GM12878 (cell line): ENCODE data around the gene MAP2K2. TPM values are rescaled to one million over a fixed set of nuclear protein-coding genes. Genes with fewer than 3 reads are reported as not detected.

Source experiments
- ATAC-seq: fragments of 200-7000 bp; cut with Tn5 transposase; 3 replicates; pipeline ENCODE4 v1.9.1; 2020; ENCODE audit warnings: mild to moderate bottlenecking, moderate library complexity
- BruUV-seq: library from RNA; stranded (reverse); fragments of 400-500 nt; replicated peaks from 2 replicates; lab custom pipeline; 2021; lab: Mats Ljungman, UMichigan
- CTCF ChIA-PET: fragments of 300-600 bp; sonication (Branson Sonifier 250); formaldehyde crosslinking; extraction: SDS; loops from one replicate; lab custom pipeline; 2021; ENCODE audit warnings: inconsistent platforms; lab: Yijun Ruan, JAX
- POLR2A ChIA-PET: fragments of 350-600 bp; formaldehyde crosslinking; extraction: SDS; loops from one replicate; lab custom pipeline; 2021; ENCODE audit warnings: inconsistent platforms; lab: Charles Lee
- RAD21 ChIA-PET: fragments of 300-600 bp; sonication (Branson Sonifier 250); formaldehyde crosslinking; loops from one replicate; lab custom pipeline; 2023; ENCODE audit warnings: antibody characterized with exemption; ENCODE audit not compliant: unreplicated experiment; lab: Charles Lee
- SMC1A ChIA-PET: fragments of 300-600 bp; sonication (Branson Sonifier 250); formaldehyde crosslinking; loops from one replicate; lab custom pipeline; 2023; ENCODE audit not compliant: unreplicated experiment, uncharacterized antibody; lab: Charles Lee
- DNase-seq: peaks from one replicate; pipeline ENCODE4 v3.0.0-alpha.2; 2011; ENCODE audit warnings: low read depth, low spot score
- FAIRE-seq: peaks from 3 replicates; lab custom pipeline; 2011; peaks lifted over from hg19 to GRCh38; lab: Jason Lieb, UNC
- H2AFZ ChIP-seq: 2 replicates; pipeline ENCODE4 v1.6.0; 2011; ENCODE audit warnings: low read depth, low read length, control low read depth; ENCODE audit not compliant: control insufficient read depth
- H3K27ac ChIP-seq: 2 replicates; pipeline ENCODE4 v1.5.1; 2011; ENCODE audit warnings: control low read depth; ENCODE audit not compliant: control insufficient read depth, insufficient read depth
- H3K27me3 ChIP-seq, 2 experiments: replicated peaks in 1 of 2; 2 replicates each; pipeline versions ENCODE4 v1.6.0 to v1.6.1; 2011; ENCODE audit warnings: low read length in 1 of 2; ENCODE audit not compliant: control insufficient read depth in 2 of 2, insufficient read depth in 2 of 2
- H3K36me3 ChIP-seq, 2 experiments: 2 replicates each; pipeline ENCODE4 v1.5.1; 2011; ENCODE audit warnings: low read length in 1 of 2; ENCODE audit not compliant: control insufficient read depth in 2 of 2, insufficient read depth in 2 of 2
- H3K4me1 ChIP-seq: 2 replicates; pipeline ENCODE4 v1.6.1; 2011; ENCODE audit warnings: mild to moderate bottlenecking, low read length, moderate library complexity, mixed read lengths; ENCODE audit not compliant: control insufficient read depth, insufficient read depth
- H3K4me2 ChIP-seq: 2 replicates; pipeline ENCODE4 v1.6.0; 2011; ENCODE audit warnings: control low read depth; ENCODE audit not compliant: control insufficient read depth, insufficient read depth
- H3K4me3 ChIP-seq: fragments of 200-600 bp; sonication (generic); 2 replicates; pipeline ENCODE4 v1.5.1; 2016
- H3K79me2 ChIP-seq: 2 replicates; pipeline ENCODE4 v1.6.0; 2011; ENCODE audit warnings: low read length; ENCODE audit not compliant: control insufficient read depth, insufficient read depth
- H3K9ac ChIP-seq: 2 replicates; pipeline ENCODE4 v1.8.0; 2011; ENCODE audit warnings: low read length, control low read depth, mixed read lengths; ENCODE audit not compliant: control insufficient read depth, insufficient read depth
- H3K9me3 ChIP-seq: replicated peaks from 3 replicates; pipeline ENCODE4 v1.5.1; 2011; ENCODE audit warnings: mild to moderate bottlenecking, low read length; ENCODE audit not compliant: control insufficient read depth, insufficient read depth
- H4K20me1 ChIP-seq: 2 replicates; pipeline ENCODE4 v1.6.0; 2011; ENCODE audit not compliant: control insufficient read depth, insufficient read depth
- ATF3 ChIP-seq: IDR thresholded peaks from 2 replicates; pipeline ENCODE4 v1.6.1; 2011; ENCODE audit warnings: low read depth, mild to moderate bottlenecking, low read length, moderate library complexity, borderline replicate concordance; ENCODE audit errors: extremely low read depth
- POLR2A ChIP-seq: IDR thresholded peaks from 2 replicates; pipeline ENCODE4 v1.6.1; 2011; ENCODE audit warnings: low read depth, mild to moderate bottlenecking, low read length
- WGBS: methylation state at CpG from one replicate; pipeline ENCODE4 v1.1.6; 2016; ENCODE audit warnings: low lambda C conversion rate; ENCODE audit not compliant: insufficient replicate concordance, insufficient coverage; ENCODE audit errors: missing lambda C conversion rate; 5-methylcytosine and 5-hydroxymethylcytosine counted together
- in situ Hi-C: fragments of 300-500 bp; cut with MboI; formaldehyde crosslinking; loops from 9 replicates; pipeline ENCODE4 v1.14.3; 2018; ENCODE audit warnings: mixed read lengths
- intact Hi-C: fragments of 100-400 bp; cut with micrococcal nuclease; formaldehyde crosslinking; loops from one replicate; pipeline ENCODE4 v1.14.2; 2022; ENCODE audit not compliant: unreplicated experiment
- polyA plus RNA-seq, 11 experiments: library from polyadenylated mRNA; depleted of rRNA in 4 of 11; unstranded in 6 of 11; stranded (reverse) in 5 of 11; fragments of >200 nt; fragmentation: Nextera tagmentation in 4 of 11; fragmentation: Illumina TruSeq in 1 of 11; extraction: Ambion mirVana in 4 of 11; extraction: Trizol in 1 of 11; gene quantifications; 1 replicate in 1 of 11; 2 replicates in 10 of 11; pipeline versions ENCODE4 v1.2.1 to v1.2.3, GENCODE V29; 2011 to 2016; ENCODE audit warnings: inconsistent platforms in 2 of 11, missing spikeins in 2 of 11, low read depth in 1 of 11
- small RNA-seq: library from RNA; depleted of rRNA; stranded (forward); fragments of <200 nt; gene quantifications from one replicate; pipeline ENCODE3, GENCODE V24; 2014
- total RNA-seq, 4 experiments: library from RNA; depleted of rRNA in 3 of 4; stranded (reverse); fragments of >200 nt in 3 of 4; fragmentation: Illumina TruSeq in 1 of 4; extraction: Trizol in 1 of 4; gene quantifications; 2 replicates each; pipeline versions ENCODE4 v1.2.1 to v1.2.3, GENCODE V29; 2013 to 2021

Gene MAP2K2
- total and polyA plus RNA-seq, 10 of the 15 experiments (the other 5 are each of a cell fraction or from before 2014, with no cell fraction given) = 1.00 to 210 (median 53.5) TPM

- CTCF ChIA-PET = no interaction called here
- Histone ChIP-seq H3K79me2 (no peaks in the 10 kb centered on the region), H2AFZ (no peak overlapping the region), H3K27me3 (no peaks in the 10 kb centered on the region), H3K4me1 (no peaks in the 10 kb centered on the region), H4K20me1 (no peaks in the 10 kb centered on the region), H3K4me2 (no peak overlapping the region), H3K4me3 (no peak overlapping the region), H3K27ac (no peak overlapping the region), H3K9ac (no peak overlapping the region), H3K36me3 (peaks cover 4 to 10% of the 10 kb centered on the region in 2 experiments; a peak in 3 of 4 replicates), H3K9me3 (no peaks in the 10 kb centered on the region; the same call in 2 of the 3 replicates)
- 86% methylated on average over 14 of the region's 14 CpGs for WGBS
- SMC1A ChIA-PET = no interaction called here
- intact Hi-C loops (no loop called here), in situ Hi-C loops (no loop called here)
- POLR2A ChIA-PET = no interaction called here
- ATAC-seq (no peak; the same call in 2 of the 3 replicates), DNase-seq (no peak), FAIRE-seq (no peak)
- BruUV-seq = no TSS peak
- no peak for TF ChIP-seq ATF3
- peak; percentile 31 for TF ChIP-seq POLR2A
- RAD21 ChIA-PET = no interaction called here
Measured at GRCh38 chr19:4042064-4042730, 81.7 kb downstream of the MAP2K2 start.

Small RNA genes within 50 kb of the gene (small RNA-seq; reads per million reads assigned to genes)
- gene RF00017 = not detected

Other genes starting within 250 kb of the MAP2K2 start
Only the 7 nearest of the 16 such genes appear.
- gene PIAS4, start 116.4 kb downstream of the MAP2K2 start, total RNA-seq (2014; rRNA removed) = 17.8 and 22.0 TPM in 2 replicates
- gene PIAS4, start 116.4 kb downstream of the MAP2K2 start, total RNA-seq (2014; rRNA removed; fragmentation: Illumina TruSeq; extraction: Trizol) = 5.7 and 10.6 TPM in 2 replicates
- gene PIAS4, start 116.4 kb downstream of the MAP2K2 start, total RNA-seq (2021) = 23.2 and 25.1 TPM in 2 replicates
- gene PIAS4, start 116.4 kb downstream of the MAP2K2 start, polyA plus RNA-seq (2011; rRNA removed) = 2.7 and 7.7 TPM in 2 replicates
- gene PIAS4, start 116.4 kb downstream of the MAP2K2 start, polyA plus RNA-seq (2014; fragmentation: Illumina TruSeq; extraction: Trizol) = 5.4 and 9.6 TPM in 2 replicates
- under 1 TPM; 0.13 to 0.40 TPM for gene PIAS4, start 116.4 kb downstream of the MAP2K2 start, polyA plus RNA-seq (2014; fragmentation: Nextera tagmentation; extraction: Ambion mirVana)
- 17.9 and 23.1 TPM in 2 replicates for gene PIAS4, start 116.4 kb downstream of the MAP2K2 start, polyA plus RNA-seq (2014; rRNA removed)
- 10 to 100 TPM; 12.0 to 13.5 TPM for gene PIAS4, start 116.4 kb downstream of the MAP2K2 start, polyA plus RNA-seq (2016; fragmentation: Nextera tagmentation; extraction: Ambion mirVana)
- 10.6 and 15.9 TPM in 2 replicates for gene ZBTB7A, start 57.2 kb downstream of the MAP2K2 start, total RNA-seq (2014; rRNA removed)
- gene ZBTB7A, start 57.2 kb downstream of the MAP2K2 start, total RNA-seq (2014; rRNA removed; fragmentation: Illumina TruSeq; extraction: Trizol) = 3.2 TPM in 2 replicates
- gene ZBTB7A, start 57.2 kb downstream of the MAP2K2 start, total RNA-seq (2021) = 40.0 and 42.4 TPM in 2 replicates
- 0.84 and 2.5 TPM in 2 replicates for gene ZBTB7A, start 57.2 kb downstream of the MAP2K2 start, polyA plus RNA-seq (2011; rRNA removed)
- gene ZBTB7A, start 57.2 kb downstream of the MAP2K2 start, polyA plus RNA-seq (2014; fragmentation: Illumina TruSeq; extraction: Trizol) = 4.1 and 5.9 TPM in 2 replicates
- under 1 TPM; 0.26 to 0.73 TPM for gene ZBTB7A, start 57.2 kb downstream of the MAP2K2 start, polyA plus RNA-seq (2014; fragmentation: Nextera tagmentation; extraction: Ambion mirVana)
- gene ZBTB7A, start 57.2 kb downstream of the MAP2K2 start, polyA plus RNA-seq (2014; rRNA removed) = 16.2 and 22.2 TPM in 2 replicates
- gene ZBTB7A, start 57.2 kb downstream of the MAP2K2 start, polyA plus RNA-seq (2016; fragmentation: Nextera tagmentation; extraction: Ambion mirVana) = 10 to 100 TPM in 1 of 2 experiments, 1 to 10 TPM in 1; 2.0 to 10.1 TPM
- gene CREB3L3, start 29.5 kb upstream of the MAP2K2 start, total RNA-seq (2014; rRNA removed) = not detected in 2 replicates
- gene CREB3L3, start 29.5 kb upstream of the MAP2K2 start, total RNA-seq (2014; rRNA removed; fragmentation: Illumina TruSeq; extraction: Trizol) = not detected in 2 replicates
- gene CREB3L3, start 29.5 kb upstream of the MAP2K2 start, total RNA-seq (2021) = not detected in 2 replicates
- gene CREB3L3, start 29.5 kb upstream of the MAP2K2 start, polyA plus RNA-seq (2011; rRNA removed) = 0.22 and 0.46 TPM in 2 replicates
- gene CREB3L3, start 29.5 kb upstream of the MAP2K2 start, polyA plus RNA-seq (2014; fragmentation: Illumina TruSeq; extraction: Trizol) = 0.03 TPM in 1 of 2 replicates, not detected in the other
- gene CREB3L3, start 29.5 kb upstream of the MAP2K2 start, polyA plus RNA-seq (2014; fragmentation: Nextera tagmentation; extraction: Ambion mirVana) = not detected
- gene CREB3L3, start 29.5 kb upstream of the MAP2K2 start, polyA plus RNA-seq (2014; rRNA removed) = not detected in 2 replicates
- under 1 TPM in 1 of 2 experiments, not detected in 1; 0.07 TPM for gene CREB3L3, start 29.5 kb upstream of the MAP2K2 start, polyA plus RNA-seq (2016; fragmentation: Nextera tagmentation; extraction: Ambion mirVana)
- gene SIRT6, start 58.4 kb upstream of the MAP2K2 start, total RNA-seq (2014; rRNA removed) = 25.6 and 26.0 TPM in 2 replicates
- 8.3 and 8.7 TPM in 2 replicates for gene SIRT6, start 58.4 kb upstream of the MAP2K2 start, total RNA-seq (2014; rRNA removed; fragmentation: Illumina TruSeq; extraction: Trizol)
- gene SIRT6, start 58.4 kb upstream of the MAP2K2 start, total RNA-seq (2021) = 36.3 and 39.5 TPM in 2 replicates
- gene SIRT6, start 58.4 kb upstream of the MAP2K2 start, polyA plus RNA-seq (2011; rRNA removed) = 10.0 and 22.4 TPM in 2 replicates
- gene SIRT6, start 58.4 kb upstream of the MAP2K2 start, polyA plus RNA-seq (2014; fragmentation: Illumina TruSeq; extraction: Trizol) = 0.60 and 6.7 TPM in 2 replicates
- gene SIRT6, start 58.4 kb upstream of the MAP2K2 start, polyA plus RNA-seq (2014; fragmentation: Nextera tagmentation; extraction: Ambion mirVana) = 1 to 10 TPM; 1.3 to 1.5 TPM
- 49.6 and 60.3 TPM in 2 replicates for gene SIRT6, start 58.4 kb upstream of the MAP2K2 start, polyA plus RNA-seq (2014; rRNA removed)
- 10 to 100 TPM; 29.4 to 29.8 TPM for gene SIRT6, start 58.4 kb upstream of the MAP2K2 start, polyA plus RNA-seq (2016; fragmentation: Nextera tagmentation; extraction: Ambion mirVana)
- 0.49 and 0.51 TPM in 2 replicates for gene ANKRD24, start 58.6 kb upstream of the MAP2K2 start, total RNA-seq (2014; rRNA removed)
- gene ANKRD24, start 58.6 kb upstream of the MAP2K2 start, total RNA-seq (2014; rRNA removed; fragmentation: Illumina TruSeq; extraction: Trizol) = 0.23 and 0.27 TPM in 2 replicates
- gene ANKRD24, start 58.6 kb upstream of the MAP2K2 start, total RNA-seq (2021) = 0.51 and 0.59 TPM in 2 replicates
- 0.43 TPM in 2 replicates for gene ANKRD24, start 58.6 kb upstream of the MAP2K2 start, polyA plus RNA-seq (2011; rRNA removed)
- 0.12 and 0.14 TPM in 2 replicates for gene ANKRD24, start 58.6 kb upstream of the MAP2K2 start, polyA plus RNA-seq (2014; fragmentation: Illumina TruSeq; extraction: Trizol)
- under 1 TPM in 1 of 2 experiments, not detected in 1; 0.02 TPM for gene ANKRD24, start 58.6 kb upstream of the MAP2K2 start, polyA plus RNA-seq (2014; fragmentation: Nextera tagmentation; extraction: Ambion mirVana)
- gene ANKRD24, start 58.6 kb upstream of the MAP2K2 start, polyA plus RNA-seq (2014; rRNA removed) = 0.42 and 0.47 TPM in 2 replicates
- under 1 TPM; 0.31 to 0.35 TPM for gene ANKRD24, start 58.6 kb upstream of the MAP2K2 start, polyA plus RNA-seq (2016; fragmentation: Nextera tagmentation; extraction: Ambion mirVana)
- gene EBI3, start 105.4 kb upstream of the MAP2K2 start, total RNA-seq (2014; rRNA removed) = 137 and 149 TPM in 2 replicates
- 61.0 and 68.2 TPM in 2 replicates for gene EBI3, start 105.4 kb upstream of the MAP2K2 start, total RNA-seq (2014; rRNA removed; fragmentation: Illumina TruSeq; extraction: Trizol)
- 224 and 232 TPM in 2 replicates for gene EBI3, start 105.4 kb upstream of the MAP2K2 start, total RNA-seq (2021)
- 140 and 276 TPM in 2 replicates for gene EBI3, start 105.4 kb upstream of the MAP2K2 start, polyA plus RNA-seq (2011; rRNA removed)
- gene EBI3, start 105.4 kb upstream of the MAP2K2 start, polyA plus RNA-seq (2014; fragmentation: Illumina TruSeq; extraction: Trizol) = 13.5 and 47.7 TPM in 2 replicates
- gene EBI3, start 105.4 kb upstream of the MAP2K2 start, polyA plus RNA-seq (2014; fragmentation: Nextera tagmentation; extraction: Ambion mirVana) = 10 to 100 TPM; 22.0 to 61.1 TPM
- gene EBI3, start 105.4 kb upstream of the MAP2K2 start, polyA plus RNA-seq (2014; rRNA removed) = 257 and 266 TPM in 2 replicates
- 100 to 1,000 TPM; 278 to 288 TPM for gene EBI3, start 105.4 kb upstream of the MAP2K2 start, polyA plus RNA-seq (2016; fragmentation: Nextera tagmentation; extraction: Ambion mirVana)
- 36.8 and 38.2 TPM in 2 replicates for gene YJU2, start 123.0 kb upstream of the MAP2K2 start, total RNA-seq (2014; rRNA removed)
- gene YJU2, start 123.0 kb upstream of the MAP2K2 start, total RNA-seq (2014; rRNA removed; fragmentation: Illumina TruSeq; extraction: Trizol) = 20.7 and 23.3 TPM in 2 replicates
- gene YJU2, start 123.0 kb upstream of the MAP2K2 start, total RNA-seq (2021) = 29.1 and 30.0 TPM in 2 replicates
- 17.9 and 22.6 TPM in 2 replicates for gene YJU2, start 123.0 kb upstream of the MAP2K2 start, polyA plus RNA-seq (2011; rRNA removed)
- gene YJU2, start 123.0 kb upstream of the MAP2K2 start, polyA plus RNA-seq (2014; fragmentation: Illumina TruSeq; extraction: Trizol) = 16.1 and 20.2 TPM in 2 replicates
- 1 to 10 TPM in 1 of 2 experiments, under 1 TPM in 1; 0.26 to 1.9 TPM for gene YJU2, start 123.0 kb upstream of the MAP2K2 start, polyA plus RNA-seq (2014; fragmentation: Nextera tagmentation; extraction: Ambion mirVana)
- gene YJU2, start 123.0 kb upstream of the MAP2K2 start, polyA plus RNA-seq (2014; rRNA removed) = 40.7 and 44.0 TPM in 2 replicates
- 10 to 100 TPM; 24.2 to 27.1 TPM for gene YJU2, start 123.0 kb upstream of the MAP2K2 start, polyA plus RNA-seq (2016; fragmentation: Nextera tagmentation; extraction: Ambion mirVana)